ENCODE data around the gene LRP1B.

The LRP1B gene

GRCh38 chr2:141582213-141582612, 548.6 kb downstream of the LRP1B start:
- peak overlapping the region; percentile 47; the same call in 1 of the 2 replicates for H2AFZ ChIP-seq (ENCODE audit: low read depth, low read length)
- DNase-seq (no peak), ATAC-seq (ENCODE audit: insufficient read depth, low read depth) (no peak)
- H3K9ac ChIP-seq (ENCODE audit: low read depth, low read length) = no peak overlapping the region
- no peaks in the 10 kb centered on the region for H3K4me1 ChIP-seq (ENCODE audit: insufficient read depth, low read length)
- no peak for TF ChIP-seq EZH2 (IDR thresholded peaks at IDR 0.05; ENCODE audit: borderline replicate concordance, low read depth, low read length, severe bottlenecking)
- TF ChIP-seq CTCF (IDR thresholded peaks at IDR 0.05; ENCODE audit: borderline replicate concordance, extremely low read depth, low read length, poor library complexity, severe bottlenecking) = no peak
- H3K9me3 ChIP-seq (ENCODE audit: insufficient read depth, low read length, severe bottlenecking) = no peaks in the 10 kb centered on the region
- H3K79me2 ChIP-seq (ENCODE audit: insufficient read depth, low read length) = no peaks in the 10 kb centered on the region
- H3K4me2 ChIP-seq (ENCODE audit: insufficient read depth, low read length) = no peak overlapping the region
- H3K27ac ChIP-seq (ENCODE audit: low read length) = no peak overlapping the region
- H3K4me3 ChIP-seq (ENCODE audit: low read depth in 1 of 2, low read length in 2 of 2) = no peak overlapping the region
- H4K20me1 ChIP-seq (ENCODE audit: insufficient read depth, low read length) = no peaks in the 10 kb centered on the region
- no peaks in the 10 kb centered on the region for H3K27me3 ChIP-seq (ENCODE audit: insufficient read depth, low read length, poor library complexity)
- H3K36me3 ChIP-seq (ENCODE audit: insufficient read depth, low read length) = no peaks in the 10 kb centered on the region

- DNase-seq (no peak), ATAC-seq (ENCODE audit: insufficient read depth, low read depth) (no peak)
- no peaks in the 10 kb centered on the region for H4K20me1 ChIP-seq (ENCODE audit: insufficient read depth, low read length)
- H3K4me1 ChIP-seq (ENCODE audit: insufficient read depth, low read length) = no peaks in the 10 kb centered on the region
- no peak overlapping the region for H3K4me3 ChIP-seq (ENCODE audit: low read depth in 1 of 2, low read length in 2 of 2)
- no peaks in the 10 kb centered on the region for H3K27me3 ChIP-seq (ENCODE audit: insufficient read depth, low read length, poor library complexity)
- H3K4me2 ChIP-seq (ENCODE audit: insufficient read depth, low read length) = no peak overlapping the region
- TF ChIP-seq CTCF (IDR thresholded peaks at IDR 0.05; ENCODE audit: borderline replicate concordance, extremely low read depth, low read length, poor library complexity, severe bottlenecking) = no peak
- no peak for TF ChIP-seq EZH2 (IDR thresholded peaks at IDR 0.05; ENCODE audit: borderline replicate concordance, low read depth, low read length, severe bottlenecking)
- no peak overlapping the region for H3K27ac ChIP-seq (ENCODE audit: low read length)
- H3K9me3 ChIP-seq (ENCODE audit: insufficient read depth, low read length, severe bottlenecking) = no peaks in the 10 kb centered on the region
- H3K36me3 ChIP-seq (ENCODE audit: insufficient read depth, low read length) = no peaks in the 10 kb centered on the region
- no peaks in the 10 kb centered on the region for H3K79me2 ChIP-seq (ENCODE audit: insufficient read depth, low read length)
- H2AFZ ChIP-seq (ENCODE audit: low read depth, low read length) = no peak overlapping the region
- H3K9ac ChIP-seq (ENCODE audit: low read depth, low read length) = no peak overlapping the region
Observed at GRCh38 chr2:141579071-141579470, 551.7 kb downstream of the LRP1B start.

GRCh38 chr2:141570474-141571131, 560.2 kb downstream of the LRP1B start:
- Histone ChIP-seq H3K4me3 (ENCODE audit: low read depth in 1 of 2, low read length in 2 of 2) (no peak overlapping the region), H3K27me3 (ENCODE audit: insufficient read depth, low read length, poor library complexity) (no peaks in the 10 kb centered on the region)

More at GRCh38 chr2:141570474-141571131, 560.2 kb downstream of the LRP1B start:
- H3K79me2 ChIP-seq (ENCODE audit: insufficient read depth, low read length) = no peaks in the 10 kb centered on the region
- TF ChIP-seq CTCF (IDR thresholded peaks at IDR 0.05; ENCODE audit: borderline replicate concordance, extremely low read depth, low read length, poor library complexity, severe bottlenecking) (no peak), EZH2 (IDR thresholded peaks at IDR 0.05; ENCODE audit: borderline replicate concordance, low read depth, low read length, severe bottlenecking) (no peak)
- ATAC-seq (ENCODE audit: insufficient read depth, low read depth) (0 out of 3 replicates have a peak, but pooled peaks have one; percentile 12), DNase-seq (no peak)
- H2AFZ ChIP-seq (ENCODE audit: low read depth, low read length) = no peak overlapping the region
- no peak overlapping the region for H3K9ac ChIP-seq (ENCODE audit: low read depth, low read length)
- no peak overlapping the region for H3K4me2 ChIP-seq (ENCODE audit: insufficient read depth, low read length)
- no peaks in the 10 kb centered on the region for H3K36me3 ChIP-seq (ENCODE audit: insufficient read depth, low read length)
- H4K20me1 ChIP-seq (ENCODE audit: insufficient read depth, low read length) = no peaks in the 10 kb centered on the region
- H3K27ac ChIP-seq (ENCODE audit: low read length) = no peak overlapping the region
- H3K4me1 ChIP-seq (ENCODE audit: insufficient read depth, low read length) = no peaks in the 10 kb centered on the region
- H3K9me3 ChIP-seq (ENCODE audit: insufficient read depth, low read length, severe bottlenecking) = no peaks in the 10 kb centered on the region

All from DND-41 (cell line).